Activated CD8-positive, alpha-beta memory T cell treated with anti-CD3 and anti-CD28 coated beads, Interleukin-2, amount 10 ng/mL, durations not matched to agents 7 days and 5 days (primary cell): ENCODE results near the gene STK16. TPM values are rescaled to one million over a fixed set of nuclear protein-coding genes. Genes with fewer than 3 reads are reported as not detected.

Source experiments
- ATAC-seq: fragments of 150-1000 bp; cut with Tn5 transposase; one replicate; pipeline ENCODE4 v1.10.0; 2021; ENCODE audit warnings: moderate library complexity
- CTCF ChIA-PET: fragments of 350-600 bp; sonication (Branson Sonifier 250); formaldehyde crosslinking; loops from one replicate; lab custom pipeline; 2021; ENCODE audit warnings: antibody characterized with exemption; lab: Charles Lee
- DNase-seq: peaks from one replicate; pipeline ENCODE4 v3.0.0-alpha.2; 2020
- H3K27ac Mint-ChIP-seq: one replicate; pipeline ENCODE4 v1.8.0; 2021; ENCODE audit warnings: mild to moderate bottlenecking, mixed read lengths
- H3K27me3 Mint-ChIP-seq: one replicate; pipeline ENCODE4 v1.8.0; 2021; ENCODE audit warnings: mixed read lengths
- H3K36me3 Mint-ChIP-seq: one replicate; pipeline ENCODE4 v1.8.0; 2021; ENCODE audit warnings: mild to moderate bottlenecking, mixed read lengths
- H3K4me1 Mint-ChIP-seq: one replicate; pipeline ENCODE4 v1.8.0; 2021; ENCODE audit warnings: mixed read lengths
- H3K4me3 Mint-ChIP-seq: one replicate; pipeline ENCODE4 v1.8.0; 2021; ENCODE audit warnings: mild to moderate bottlenecking, moderate library complexity, mixed read lengths
- H3K9me3 Mint-ChIP-seq: one replicate; pipeline ENCODE4 v1.8.0; 2022; ENCODE audit warnings: low read depth, mixed read lengths
- total RNA-seq, 2 experiments: library from RNA; stranded (reverse); gene quantifications; one replicate each; pipeline ENCODE4 v1.2.3, GENCODE V29; 2021

The STK16 gene
- total RNA-seq, 2 experiments from 2014 or later, result 37.3 to 41.7 TPM

GRCh38 chr2:219270055-219270372, 24.7 kb downstream of the STK16 start:
- Mint-ChIP-seq H3K27ac (no peak overlapping the region), H3K27me3 (peaks cover 2% of the 10 kb centered on the region), H3K36me3 (no peaks in the 10 kb centered on the region), H3K4me3 (no peak overlapping the region), H3K9me3 (no peaks in the 10 kb centered on the region), H3K4me1 (no peaks in the 10 kb centered on the region)
- ATAC-seq, result no peak
- no peak for DNase-seq
- CTCF ChIA-PET, result interaction anchor here (0.8 to 4.5 kb wide), 5 partner anchors 8 to 76 kb away, joined by 3 to 16 read pairs (median 4); partner anchors contain the start of gene DNAJB2

GRCh38 chr2:219271021-219271420, 25.7 kb downstream of the STK16 start:
- ATAC-seq, result no peak
- Mint-ChIP-seq H3K27me3 (peaks cover 2% of the 10 kb centered on the region), H3K27ac (no peak overlapping the region)

GRCh38 chr2:219272356-219272755, 27.1 kb downstream of the STK16 start:
- peaks cover 3% of the 10 kb centered on the region for H3K4me1 Mint-ChIP-seq
- CTCF ChIA-PET, result interaction anchor here (1.3 to 14.8 kb wide), 2 partner anchors 10 to 20 kb away, joined by 3 to 260 read pairs; no protein-coding TSS in a partner anchor
- ATAC-seq, result no peak
- H3K4me3 Mint-ChIP-seq, result no peak overlapping the region
- H3K27ac Mint-ChIP-seq, result no peak overlapping the region
- no peaks in the 10 kb centered on the region for H3K9me3 Mint-ChIP-seq
- no peak for DNase-seq
- H3K27me3 Mint-ChIP-seq, result peaks cover 2% of the 10 kb centered on the region
- H3K36me3 Mint-ChIP-seq, result no peaks in the 10 kb centered on the region

More at GRCh38 chr2:219271021-219271420, 25.7 kb downstream of the STK16 start:
- H3K4me1 Mint-ChIP-seq, result no peaks in the 10 kb centered on the region
- no peaks in the 10 kb centered on the region for H3K36me3 Mint-ChIP-seq
- H3K9me3 Mint-ChIP-seq, result no peaks in the 10 kb centered on the region
- no peak for DNase-seq
- no peak overlapping the region for H3K4me3 Mint-ChIP-seq
- CTCF ChIA-PET, result interaction anchor here (0.9 to 4.5 kb wide), 3 partner anchors 7 to 111 kb away, joined by 3 to 16 read pairs (median 3); partner anchors contain the start of genes DNAJB2 and NHEJ1

GRCh38 chr2:219272995-219273394, 27.7 kb downstream of the STK16 start:
- Mint-ChIP-seq H3K27ac (no peak overlapping the region), H3K4me1 (peaks cover 10% of the 10 kb centered on the region), H3K9me3 (no peaks in the 10 kb centered on the region), H3K36me3 (no peaks in the 10 kb centered on the region), H3K4me3 (no peak overlapping the region), H3K27me3 (peaks cover 2% of the 10 kb centered on the region)
- no peak for ATAC-seq
- no peak for DNase-seq
- CTCF ChIA-PET, result interaction anchor here (1.0 to 14.8 kb wide), 3 partner anchors 11 to 26 kb away, joined by 3 to 260 read pairs (median 3); no protein-coding TSS in a partner anchor

GRCh38 chr2:219273937-219274336, 28.7 kb downstream of the STK16 start:
- H3K4me3 Mint-ChIP-seq, result no peak overlapping the region
- DNase-seq (no peak), ATAC-seq (no peak)
- CTCF ChIA-PET, result interaction anchor here (1.0 to 14.8 kb wide), 4 partner anchors 18 to 154 kb away, joined by 3 to 260 read pairs (median 4); partner anchors contain the start of gene NHEJ1
- peaks cover 19% of the 10 kb centered on the region for H3K4me1 Mint-ChIP-seq
- no peaks in the 10 kb centered on the region for H3K9me3 Mint-ChIP-seq
- H3K27ac Mint-ChIP-seq, result no peak overlapping the region
- H3K27me3 Mint-ChIP-seq, result peaks cover 2% of the 10 kb centered on the region
- no peaks in the 10 kb centered on the region for H3K36me3 Mint-ChIP-seq

GRCh38 chr2:219274361-219274921, 29.2 kb downstream of the STK16 start:
- DNase-seq (no peak), ATAC-seq (no peak)
- no peak overlapping the region for H3K4me3 Mint-ChIP-seq
- CTCF ChIA-PET, result interaction anchor here (1.1 to 14.8 kb wide), 4 partner anchors 18 to 155 kb away, joined by 3 to 260 read pairs (median 4); partner anchors contain the start of gene NHEJ1
- no peaks in the 10 kb centered on the region for H3K36me3 Mint-ChIP-seq
- no peak overlapping the region for H3K27ac Mint-ChIP-seq
- H3K9me3 Mint-ChIP-seq, result no peaks in the 10 kb centered on the region
- H3K4me1 Mint-ChIP-seq, result peaks cover 20% of the 10 kb centered on the region
- H3K27me3 Mint-ChIP-seq, result peaks cover 2% of the 10 kb centered on the region

GRCh38 chr2:219277703-219278654, 32.7 kb downstream of the STK16 start:
- ATAC-seq, result peak; percentile 9
- H3K9me3 Mint-ChIP-seq, result no peaks in the 10 kb centered on the region
- CTCF ChIA-PET, result interaction anchor here (0.6 to 14.8 kb wide), 28 partner anchors 8 to 380 kb away, joined by 3 to 260 read pairs (median 6); partner anchors contain the start of genes ABCB6, ANKZF1, ATG9A and DNPEP
- H3K27me3 Mint-ChIP-seq, result no peaks in the 10 kb centered on the region
- peak overlapping the region; percentile 95 for H3K27ac Mint-ChIP-seq
- H3K36me3 Mint-ChIP-seq, result peaks cover 10% of the 10 kb centered on the region
- H3K4me1 Mint-ChIP-seq, result peaks cover 32% of the 10 kb centered on the region
- peak; percentile 81 for DNase-seq
- peak overlapping the region; percentile 94 for H3K4me3 Mint-ChIP-seq

- peak overlapping the region; percentile 94 for H3K4me3 Mint-ChIP-seq
- no peaks in the 10 kb centered on the region for H3K9me3 Mint-ChIP-seq
- CTCF ChIA-PET, result interaction anchor here (0.6 to 14.8 kb wide), 31 partner anchors 10 to 381 kb away, joined by 3 to 260 read pairs (median 4); partner anchors contain the start of genes GLB1L, NHEJ1, STK16 and TUBA4A
Observed at GRCh38 chr2:219278655-219279150, 33.4 kb downstream of the STK16 start.

GRCh38 chr2:219279151-219279915, 34.1 kb downstream of the STK16 start, which contains the start of gene DNAJB2:
Gene DNAJB2, plus strand, starts transcription at chr2:219279366. Its CDS starts 468 bp downstream, at chr2:219279834.
- CTCF ChIA-PET, result interaction anchor here (0.6 to 14.8 kb wide), 28 partner anchors 10 to 381 kb away, joined by 3 to 260 read pairs (median 4); partner anchors contain the start of genes GLB1L, NHEJ1, STK16 and TUBA4A
- H3K36me3 Mint-ChIP-seq, result peaks cover 12% of the 10 kb centered on the region
- peak within 1 kb of the TSS; percentile 96 for H3K27ac Mint-ChIP-seq
- H3K27me3 Mint-ChIP-seq, result no peaks in the 10 kb centered on the region
- ATAC-seq (peak; percentile 90), DNase-seq (peak; percentile 99)
- H3K4me3 Mint-ChIP-seq, result peak within 1 kb of the TSS; percentile 94
- H3K9me3 Mint-ChIP-seq, result no peaks in the 10 kb centered on the region
- H3K4me1 Mint-ChIP-seq, result peaks cover 32% of the 10 kb centered on the region

More at GRCh38 chr2:219278655-219279150, 33.4 kb downstream of the STK16 start:
- DNase-seq (no peak), ATAC-seq (no peak)
- Mint-ChIP-seq H3K4me1 (peaks cover 32% of the 10 kb centered on the region), H3K27me3 (no peaks in the 10 kb centered on the region), H3K36me3 (peaks cover 12% of the 10 kb centered on the region), H3K27ac (peak overlapping the region; percentile 95)

- H3K9me3 Mint-ChIP-seq, result no peaks in the 10 kb centered on the region
- H3K27ac Mint-ChIP-seq, result peak overlapping the region; percentile 96
- peaks cover 32% of the 10 kb centered on the region for H3K4me1 Mint-ChIP-seq
- peak overlapping the region; percentile 94 for H3K4me3 Mint-ChIP-seq
- no peak for ATAC-seq
- CTCF ChIA-PET, result interaction anchor here (1.0 to 14.8 kb wide), 12 partner anchors 11 to 300 kb away, joined by 3 to 260 read pairs (median 10); partner anchors contain the start of genes NHEJ1, TUBA4A, TUBA4B and ZFAND2B
- no peaks in the 10 kb centered on the region for H3K27me3 Mint-ChIP-seq
- H3K36me3 Mint-ChIP-seq, result peaks cover 12% of the 10 kb centered on the region
- DNase-seq, result no peak
Observed at GRCh38 chr2:219279916-219280516, 34.7 kb downstream of the STK16 start.

- CTCF ChIA-PET, result interaction anchor here (0.8 to 14.8 kb wide), 6 partner anchors 12 to 109 kb away, joined by 3 to 260 read pairs (median 10); partner anchors contain the start of genes ANKZF1, ATG9A, TUBA4A and TUBA4B
- Mint-ChIP-seq H3K4me1 (peaks cover 32% of the 10 kb centered on the region), H3K27ac (peak overlapping the region; percentile 96), H3K9me3 (no peaks in the 10 kb centered on the region), H3K4me3 (peak overlapping the region; percentile 94), H3K36me3 (peaks cover 12% of the 10 kb centered on the region), H3K27me3 (no peaks in the 10 kb centered on the region)
- ATAC-seq, result no peak
- DNase-seq, result no peak
Observed at GRCh38 chr2:219280651-219281050, 35.4 kb downstream of the STK16 start.
